Activated B cell treated with CpG ODN at 0.5 μM for 24 hours (primary cell): ENCODE measurements around the gene BLVRB. TPM values are rescaled to one million over a fixed set of nuclear protein-coding genes. Genes with fewer than 3 reads are reported as not detected.

Experiments used
- ATAC-seq: fragments of 200-7000 bp; cut with Tn5 transposase; one replicate; pipeline ENCODE4 v1.10.0; 2021; ENCODE audit warnings: low read depth, mild to moderate bottlenecking, moderate library complexity
- CTCF ChIA-PET: fragments of 350-600 bp; sonication (Branson Sonifier 250); formaldehyde crosslinking; loops from one replicate; lab custom pipeline; 2021; ENCODE audit warnings: antibody characterized with exemption; lab: Charles Lee
- POLR2A ChIA-PET: fragments of 350-600 bp; sonication (Branson Sonifier 250); formaldehyde crosslinking; loops from one replicate; lab custom pipeline; 2021; ENCODE audit warnings: antibody characterized with exemption; lab: Charles Lee
- DNase-seq: peaks from one replicate; pipeline ENCODE4 v3.0.0; 2022
- H3K27ac Mint-ChIP-seq: one replicate; pipeline ENCODE4 v1.8.0; 2020; ENCODE audit warnings: mixed read lengths
- H3K27me3 Mint-ChIP-seq: one replicate; pipeline ENCODE4 v1.8.0; 2021; ENCODE audit warnings: mixed read lengths
- H3K36me3 Mint-ChIP-seq: one replicate; pipeline ENCODE4 v1.8.0; 2021; ENCODE audit warnings: low read depth, mixed read lengths
- H3K4me1 Mint-ChIP-seq: one replicate; pipeline ENCODE4 v1.8.0; 2021; ENCODE audit warnings: mixed read lengths
- H3K4me3 Mint-ChIP-seq: one replicate; pipeline ENCODE4 v1.8.0; 2020; ENCODE audit warnings: mild to moderate bottlenecking, mixed read lengths
- H3K9me3 Mint-ChIP-seq: one replicate; pipeline ENCODE4 v1.8.0; 2020; ENCODE audit warnings: mixed read lengths
- CTCF ChIP-seq: fragments of 200-600 bp; IDR thresholded peaks from one replicate; pipeline ENCODE4 v1.8.0; 2022; ENCODE audit warnings: antibody characterized with exemption, mild to moderate bottlenecking
- intact Hi-C: fragments of 100-400 bp; cut with micrococcal nuclease; formaldehyde crosslinking; loops from one replicate; pipeline ENCODE4 v1.15.1; 2024
- total RNA-seq: library from RNA; stranded (reverse); gene quantifications from 2 replicates; pipeline ENCODE4 v1.2.3, GENCODE V29; 2022

Gene BLVRB
- total RNA-seq, 1 donor from 2014 or later, result 14.6 TPM

DNA sequence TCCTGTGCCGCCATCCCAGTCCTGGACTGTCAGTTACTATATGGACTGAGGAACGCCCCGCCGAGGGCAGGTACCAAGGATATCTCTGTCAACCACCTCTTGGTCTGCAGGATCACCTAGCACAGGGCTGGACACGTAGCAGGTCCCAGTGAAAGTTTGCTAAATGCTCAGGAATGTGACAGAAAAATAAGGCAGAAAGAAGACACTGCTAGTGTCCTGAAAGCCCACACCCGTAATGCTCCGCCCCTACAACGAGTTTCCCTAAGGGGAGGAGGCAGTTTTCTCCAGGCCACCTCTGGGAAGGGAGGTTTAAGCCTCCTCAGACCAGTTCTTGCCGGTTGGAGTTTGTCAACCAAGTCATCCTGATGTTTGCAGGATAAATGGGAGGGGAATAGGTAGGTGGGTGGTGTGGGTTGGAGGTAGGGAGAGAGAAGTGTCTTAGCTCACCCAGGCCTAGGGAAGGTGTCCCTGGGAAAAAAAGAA, 19.7 kb downstream of the BLVRB start:
- Mint-ChIP-seq H3K27me3 (no peaks in the 10 kb centered on the region), H3K27ac (no peak overlapping the region), H3K9me3 (no peaks in the 10 kb centered on the region), H3K4me1 (peaks cover 24% of the 10 kb centered on the region), H3K4me3 (no peak overlapping the region), H3K36me3 (peaks cover 33% of the 10 kb centered on the region)
- DNase-seq, result no peak
- ChIA-PET CTCF (interaction anchor here (3.9 kb wide), 1 partner anchor 26 kb away, joined by 49 read pairs; no protein-coding TSS in a partner anchor), POLR2A (interaction anchor here (3.3 kb wide), 1 partner anchor 18 kb away, joined by 42 read pairs; the partner anchor contains the start of gene BLVRB)
- no peak for ATAC-seq
- TF ChIP-seq CTCF, result no peak
- intact Hi-C loops, result no loop called here

GRCh38 chr19:40444825-40445312, 20.7 kb downstream of the BLVRB start:
- POLR2A ChIA-PET, result interaction anchor here (0.6 to 4.4 kb wide), 8 partner anchors 9 to 165 kb away, joined by 4 to 104 read pairs (median 28); partner anchors contain the start of genes BLVRB, C19orf47, PLD3 and SERTAD1

DNA sequence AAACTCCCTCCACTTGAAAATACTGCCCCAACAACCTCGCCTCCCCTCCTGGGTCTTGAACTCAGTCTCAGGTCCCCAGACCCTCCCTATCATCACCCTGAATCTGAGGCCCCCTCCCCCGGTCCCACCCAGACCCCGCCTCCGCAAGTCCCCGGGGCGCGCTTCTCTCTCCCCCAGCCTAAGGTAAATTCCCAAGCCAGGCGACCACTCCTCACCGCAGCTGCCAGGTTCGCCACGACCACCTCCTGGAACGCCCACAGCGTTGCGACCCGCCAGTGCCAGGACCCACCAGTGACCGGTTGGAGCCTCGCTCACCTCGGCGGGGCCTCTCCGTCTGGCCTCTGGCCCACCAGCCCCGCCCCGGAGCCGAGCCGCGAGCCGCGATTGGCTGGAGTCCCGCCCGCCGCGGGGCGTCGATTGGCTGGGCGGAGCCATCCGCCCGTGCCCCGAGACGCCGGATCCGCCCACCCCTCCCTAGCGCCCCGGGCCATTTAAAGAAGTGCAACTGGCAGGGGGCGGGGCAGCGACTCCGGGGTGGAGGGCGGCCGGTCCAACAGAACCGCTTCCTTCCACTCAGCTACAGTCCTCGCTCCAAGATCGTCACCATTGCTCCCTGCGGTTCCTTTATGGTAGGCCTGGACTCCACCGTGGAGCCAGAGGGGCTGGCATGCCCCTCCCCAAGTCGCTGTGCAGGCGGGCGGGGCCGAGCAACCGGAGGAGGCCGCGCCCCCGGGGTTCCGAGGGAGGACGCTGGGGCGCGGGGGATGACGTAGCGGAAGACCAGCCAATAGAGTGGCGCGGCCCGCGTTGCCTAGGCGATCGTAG, 21.3 kb downstream of the BLVRB start, which contains the start of gene SERTAD3:
Gene SERTAD3 (minus strand): TSS at position 336 of the 825 bp plus-strand sequence. CDS start 2,255 bp downstream, outside the sequence.
- Mint-ChIP-seq H3K4me3 (peak within 1 kb of the TSS; percentile 98), H3K27ac (peak within 1 kb of the TSS; percentile 97), H3K36me3 (peaks cover 42% of the 10 kb centered on the region), H3K9me3 (no peaks in the 10 kb centered on the region), H3K27me3 (no peaks in the 10 kb centered on the region), H3K4me1 (peaks cover 28% of the 10 kb centered on the region)
- POLR2A ChIA-PET, result interaction anchor here (0.7 to 4.4 kb wide), 13 partner anchors 8 to 1009 kb away, joined by 3 to 104 read pairs (median 15); partner anchors contain the start of genes AKT2, BLVRB, C19orf47 and PLD3
- intact Hi-C loops, result loop anchor here (1.0 to 5.0 kb wide), 13 partner anchors 9 to 908 kb away; partner anchors contain the start of genes ACTMAP, AKT2, BLVRB and C19orf47
- TF ChIP-seq CTCF, result no peak
- ATAC-seq, result peak; percentile 68
- DNase-seq, result peak; percentile 98
- CTCF ChIA-PET, result interaction anchor here (1.4 to 3.9 kb wide), 5 partner anchors 11 to 139 kb away, joined by 4 to 49 read pairs (median 11); partner anchors contain the start of gene BLVRB

More at GRCh38 chr19:40444825-40445312, 20.7 kb downstream of the BLVRB start:
- DNase-seq (no peak), ATAC-seq (no peak)
- Mint-ChIP-seq H3K4me3 (peak overlapping the region; percentile 98), H3K9me3 (no peaks in the 10 kb centered on the region), H3K27me3 (no peaks in the 10 kb centered on the region), H3K36me3 (peaks cover 42% of the 10 kb centered on the region), H3K4me1 (peaks cover 24% of the 10 kb centered on the region), H3K27ac (peak overlapping the region; percentile 97)
- no peak for TF ChIP-seq CTCF
- intact Hi-C loops, result loop anchor here (1.0 to 5.0 kb wide), 11 partner anchors 20 to 907 kb away; partner anchors contain the start of genes AKT2, BLVRB, C19orf47 and EGLN2
- CTCF ChIA-PET, result interaction anchor here (3.6 to 3.9 kb wide), 2 partner anchors 25 to 140 kb away, joined by 13 to 49 read pairs; no protein-coding TSS in a partner anchor

- intact Hi-C loops, result loop anchor here (1.0 to 5.0 kb wide), 5 partner anchors 8 to 909 kb away; partner anchors contain the start of genes ACTMAP, EGLN2, LTBP4 and TGFB1
- Mint-ChIP-seq H3K9me3 (no peaks in the 10 kb centered on the region), H3K27ac (peak overlapping the region; percentile 97), H3K36me3 (peaks cover 42% of the 10 kb centered on the region), H3K4me1 (peaks cover 30% of the 10 kb centered on the region), H3K27me3 (no peaks in the 10 kb centered on the region), H3K4me3 (peak overlapping the region; percentile 98)
- POLR2A ChIA-PET, result interaction anchor here (0.5 to 4.4 kb wide), 22 partner anchors 10 to 1008 kb away, joined by 3 to 104 read pairs (median 4); partner anchors contain the start of genes ACTMAP, AKT2, BLVRB and C19orf47
- DNase-seq (peak; percentile 96), ATAC-seq (peak; percentile 75)
- CTCF ChIA-PET, result interaction anchor here (0.7 to 3.9 kb wide), 8 partner anchors 10 to 138 kb away, joined by 3 to 49 read pairs (median 6); partner anchors contain the start of gene BLVRB
- TF ChIP-seq CTCF, result no peak
Observed at GRCh38 chr19:40443131-40443999, 22.2 kb downstream of the BLVRB start.
